Measurements from ENCODE around the gene ZNF263. TPM values are rescaled to one million over a fixed set of nuclear protein-coding genes. Genes with fewer than 3 reads are reported as not detected.
"Not testable (repeated sequence)": the region's sequence is repeated elsewhere in the genome, so short reads cannot be mapped to it uniquely, and the experiment has no call there.

The ZNF263 gene
- polyA plus RNA-seq, 1 donor = 28.4 TPM

- DNase-seq = no peak
Observed at GRCh38 chr16:3268294-3268693, 15.0 kb upstream of the ZNF263 start.

DNA sequence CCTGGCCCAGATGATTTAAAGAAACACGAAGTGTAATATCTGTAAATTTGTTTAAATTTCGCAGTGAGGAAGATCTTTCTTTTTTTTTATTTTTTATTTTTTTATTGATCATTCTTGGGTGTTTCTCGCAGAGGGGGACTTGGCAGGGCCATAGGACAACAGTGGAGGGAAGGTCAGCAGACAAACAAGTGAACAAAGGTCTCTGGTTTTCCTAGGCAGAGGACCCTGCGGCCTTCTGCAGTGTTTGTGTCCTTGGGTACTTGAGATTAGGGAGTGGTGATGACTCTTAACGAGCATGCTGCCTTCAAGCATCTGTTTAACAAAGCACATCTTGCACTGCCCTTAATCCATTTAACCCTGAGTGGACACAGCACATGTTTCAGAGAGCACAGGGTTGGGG lies 12.6 kb upstream of the ZNF263 start:
- DNase-seq = not testable (repeated sequence)

DNA sequence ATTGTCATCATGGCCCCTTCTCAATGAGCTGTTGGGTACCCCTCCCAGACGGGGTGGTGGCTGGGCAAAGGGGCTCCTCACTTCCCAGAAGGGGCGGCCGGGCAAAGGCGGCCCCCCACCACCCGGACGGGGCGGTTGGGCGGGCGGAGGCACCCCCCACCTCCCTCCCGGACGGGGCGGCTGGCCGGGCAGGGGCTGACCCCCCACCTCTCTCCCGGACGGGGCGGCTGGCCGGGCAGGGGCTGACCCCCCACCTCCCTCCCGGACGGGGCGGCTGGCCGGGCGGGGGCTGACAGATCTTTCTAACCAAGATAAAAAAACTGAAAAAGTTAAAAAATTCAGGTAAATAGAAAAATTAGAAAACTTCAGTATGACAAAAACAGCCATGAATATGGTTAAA lies 12.0 kb upstream of the ZNF263 start:
- DNase-seq = not testable (repeated sequence)

DNA sequence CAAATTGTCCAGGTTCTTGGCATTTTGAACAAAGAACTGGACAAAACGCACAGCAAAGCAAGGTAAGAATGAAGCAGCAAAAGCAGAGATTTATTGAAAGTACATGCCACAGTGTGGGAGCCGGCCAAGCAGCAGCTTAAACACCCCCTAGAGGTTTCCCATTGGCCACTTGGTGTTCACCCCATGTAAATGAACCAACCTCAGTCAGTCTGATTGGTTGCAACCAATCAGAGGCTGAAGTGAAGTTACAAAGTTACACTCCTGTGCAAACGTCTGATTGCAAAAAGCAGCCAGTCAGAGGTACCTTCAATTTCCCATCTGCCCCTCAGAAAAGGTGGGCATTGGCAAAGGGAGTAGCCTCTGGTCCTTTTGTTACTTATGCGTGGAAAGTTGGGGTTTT lies 8.8 kb upstream of the ZNF263 start:
- no peak for DNase-seq

DNA sequence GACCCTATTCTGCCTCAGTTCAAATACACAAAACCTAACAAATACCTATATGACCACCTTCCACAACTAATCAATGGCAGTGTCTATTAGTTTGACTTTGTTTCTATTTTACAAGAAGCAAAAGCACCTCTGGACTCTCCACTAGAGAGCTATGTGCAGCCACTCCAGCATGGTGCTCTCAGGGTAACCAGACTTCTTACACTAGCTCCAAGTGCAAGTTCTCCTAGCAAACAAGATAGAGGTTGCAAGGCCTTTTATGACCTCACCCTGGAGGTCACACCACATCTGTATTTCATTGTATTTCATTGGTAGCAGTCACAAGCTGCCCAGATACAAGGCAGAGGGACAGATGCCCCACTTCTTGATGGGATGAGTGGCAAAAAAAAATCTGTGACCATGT lies 8.3 kb upstream of the ZNF263 start:
- DNase-seq = no peak

DNA sequence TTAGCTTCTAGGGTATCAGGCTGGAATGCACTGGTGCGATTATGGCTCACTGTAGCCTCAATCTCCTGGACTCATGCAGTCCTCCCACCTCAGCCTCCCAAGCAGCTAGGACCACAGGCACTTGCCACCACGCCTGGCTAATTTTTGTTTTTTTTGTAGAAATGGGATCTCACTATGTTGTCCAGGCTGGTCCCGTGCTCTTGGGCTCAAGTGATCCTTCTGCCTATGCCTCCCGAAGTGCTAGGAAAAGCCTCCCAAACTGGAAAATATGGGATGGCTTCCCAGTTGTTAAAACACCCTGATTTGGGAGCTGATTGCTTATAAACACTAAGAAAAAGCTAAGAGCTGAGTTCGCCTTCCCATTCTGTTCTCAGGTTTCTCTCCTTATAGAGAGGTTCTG lies 6.6 kb upstream of the ZNF263 start:
- DNase-seq = no peak

DNA sequence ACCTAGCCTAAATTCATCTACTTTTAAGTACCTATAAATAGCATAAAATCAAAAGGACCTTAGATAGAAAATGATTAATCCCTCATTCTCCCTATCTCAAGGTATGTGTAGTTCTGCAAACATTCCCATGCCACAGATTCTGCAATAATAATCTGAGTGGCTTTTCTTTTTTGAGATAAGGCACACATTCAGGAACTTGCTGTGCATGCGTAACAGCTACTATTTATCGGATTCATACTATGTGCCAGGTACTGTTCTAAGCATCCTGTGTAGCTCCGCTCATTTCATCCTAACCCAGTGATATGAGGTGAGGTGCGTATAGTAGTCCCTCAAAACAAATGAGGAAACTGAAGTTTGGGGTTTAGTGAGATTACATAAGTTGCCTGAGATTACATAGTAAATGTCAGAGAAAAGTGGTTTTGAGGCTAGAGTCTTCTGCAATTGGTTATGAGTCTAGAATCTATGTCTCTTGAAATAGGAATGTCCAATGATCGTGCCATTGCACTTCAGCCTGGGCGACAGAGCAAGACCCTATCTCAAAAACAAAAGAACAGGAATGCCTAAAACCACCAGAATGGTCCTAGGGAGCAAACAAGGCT lies 2.0 kb upstream of the ZNF263 start:
- DNase-seq = no peak

- DNase-seq = no peak
Observed at GRCh38 chr16:3282103-3282729, 1.1 kb upstream of the ZNF263 start.

- DNase-seq = no peak
Observed at GRCh38 chr16:3283543-3284447, 504 bp downstream of the ZNF263 start.

DNA sequence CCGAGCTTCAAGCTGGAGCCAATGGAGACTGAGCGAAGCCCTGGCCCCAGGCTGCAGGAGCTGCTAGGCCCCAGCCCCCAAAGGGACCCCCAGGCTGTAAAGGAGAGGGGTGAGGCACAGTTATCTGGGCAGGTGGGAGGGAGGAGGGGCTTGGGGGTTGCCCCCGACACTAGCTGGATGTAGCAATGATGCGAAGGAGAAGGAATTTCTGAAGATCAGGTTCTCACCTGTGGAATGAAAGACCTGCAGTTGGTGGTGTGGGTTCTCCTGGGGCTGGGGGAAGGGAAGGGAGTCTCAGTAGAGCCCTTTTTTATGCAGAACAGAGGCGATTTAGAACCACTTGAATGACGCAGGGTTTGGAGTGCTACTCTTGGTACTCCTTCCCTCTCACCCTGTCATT lies 1.8 kb downstream of the ZNF263 start:
- no peak for DNase-seq

DNA sequence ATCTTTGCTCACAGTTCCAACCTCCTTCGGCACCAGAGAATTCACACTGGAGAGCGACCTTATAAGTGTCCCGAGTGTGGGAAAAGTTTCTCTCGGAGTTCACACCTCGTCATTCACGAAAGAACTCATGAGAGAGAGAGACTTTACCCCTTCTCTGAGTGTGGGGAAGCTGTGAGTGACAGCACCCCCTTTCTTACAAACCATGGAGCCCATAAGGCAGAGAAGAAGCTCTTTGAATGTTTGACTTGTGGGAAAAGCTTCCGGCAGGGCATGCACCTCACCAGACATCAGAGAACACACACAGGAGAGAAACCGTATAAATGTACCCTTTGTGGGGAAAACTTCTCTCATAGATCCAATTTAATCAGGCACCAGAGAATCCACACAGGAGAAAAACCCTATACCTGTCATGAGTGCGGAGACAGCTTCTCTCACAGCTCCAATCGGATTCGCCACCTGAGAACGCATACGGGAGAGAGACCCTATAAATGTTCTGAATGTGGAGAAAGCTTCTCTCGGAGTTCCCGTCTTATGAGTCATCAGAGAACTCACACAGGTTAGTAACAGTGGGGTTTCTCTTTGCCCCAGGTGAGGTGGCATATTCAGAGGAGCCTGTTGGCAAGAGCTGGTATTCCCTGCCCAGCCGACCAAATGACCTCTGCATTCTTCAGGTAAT lies 6.8 kb downstream of the ZNF263 start:
- no peak for DNase-seq

DNA sequence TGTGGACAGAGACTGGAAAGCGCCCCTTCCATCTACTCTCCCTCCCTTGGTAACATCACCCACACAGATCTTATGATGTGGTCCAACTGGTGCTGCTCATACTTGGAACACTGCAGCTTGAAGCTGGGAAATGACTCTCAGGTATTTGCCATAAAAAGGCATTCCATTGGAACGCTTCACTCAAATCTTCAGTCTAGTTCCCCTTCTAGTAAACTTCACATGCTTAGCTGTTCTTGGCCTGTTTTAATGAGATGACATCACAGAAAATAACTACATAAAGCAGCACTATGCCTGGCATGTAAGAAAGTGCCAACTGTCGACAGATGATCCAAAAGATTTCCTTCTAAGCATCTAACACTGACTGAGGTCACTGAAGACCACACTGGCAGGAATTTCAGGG lies 9.3 kb downstream of the ZNF263 start:
- no peak for DNase-seq

DNA sequence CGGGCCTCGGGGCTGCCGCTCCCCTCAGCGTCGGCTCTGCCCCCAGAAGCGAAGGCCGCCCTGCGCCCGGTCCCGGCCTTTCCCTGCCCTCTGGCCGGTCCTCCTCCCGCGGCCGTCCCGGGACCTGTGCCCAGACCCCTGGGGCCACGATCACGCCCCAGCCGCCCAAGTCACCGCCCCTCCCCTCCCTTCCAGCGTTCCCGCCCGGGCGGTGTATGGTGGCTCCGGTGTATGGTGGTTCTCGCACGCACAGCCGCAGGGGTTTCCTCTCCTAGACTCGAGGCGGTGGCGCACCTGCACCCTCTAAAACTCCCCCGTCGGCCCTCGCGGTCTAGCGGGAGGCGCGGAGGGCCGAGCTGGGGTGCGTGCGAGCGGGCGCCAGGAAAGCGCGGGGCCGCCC lies 11.9 kb downstream of the ZNF263 start:
- no peak for DNase-seq

GRCh38 chr16:3295783-3296182 lies 12.5 kb downstream of the ZNF263 start:
- no peak for DNase-seq

- DNase-seq = no peak
Observed at GRCh38 chr16:3304370-3304769, 21.1 kb downstream of the ZNF263 start.

DNA sequence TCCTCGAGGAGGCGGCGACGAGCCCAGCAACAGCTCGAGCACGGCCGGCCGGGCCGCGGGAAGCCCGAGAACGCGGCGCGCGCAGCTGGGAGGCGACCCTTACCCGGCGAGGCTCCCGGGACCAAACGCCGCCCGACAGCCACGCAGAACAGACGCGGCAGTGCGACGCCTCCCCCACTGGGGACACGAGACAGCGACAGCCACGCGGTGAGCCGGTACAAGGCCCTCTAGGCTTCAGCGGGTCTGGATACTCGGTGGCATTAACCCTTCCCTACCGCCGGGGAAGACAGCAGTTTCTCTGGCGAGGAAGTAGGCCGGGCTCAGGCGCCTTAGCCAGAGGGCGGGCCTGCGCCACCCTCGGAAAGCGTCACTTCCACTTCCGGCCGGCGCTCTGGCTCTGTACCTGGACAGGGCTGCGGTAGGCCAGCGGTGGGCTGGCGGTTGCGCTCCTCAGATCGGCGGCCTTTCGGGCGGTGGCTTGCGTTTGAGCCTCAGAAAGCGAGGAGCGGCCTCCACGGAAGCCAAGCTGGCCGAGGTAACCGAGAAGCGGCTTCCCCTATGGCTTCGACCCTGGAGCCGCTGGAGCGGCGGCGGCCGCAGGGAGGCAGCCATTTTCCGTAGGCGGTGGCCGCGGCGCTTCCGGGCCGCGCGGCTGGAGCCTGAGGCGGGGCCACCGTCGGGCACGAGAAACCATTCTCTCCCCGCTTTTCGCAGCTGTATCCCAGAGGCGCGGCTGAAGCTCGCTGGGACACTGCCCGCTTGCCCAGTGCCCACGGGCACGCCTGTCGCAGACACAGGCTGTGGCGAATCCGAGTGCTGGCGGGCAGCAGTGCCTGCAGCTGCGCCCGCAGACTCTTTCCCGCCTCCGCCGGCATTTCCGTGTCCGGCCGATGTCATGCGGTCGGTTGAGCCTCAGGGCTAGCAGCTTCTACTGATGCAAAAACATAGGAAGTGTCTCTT lies 22.1 kb downstream of the ZNF263 start, which contains the start of the genes TIGD7 and ZNF75A:
Gene TIGD7 (minus strand): TSS at position 322 of the 960 bp plus-strand sequence. CDS start 4,816 bp downstream, outside the sequence.
Gene ZNF75A (plus strand): TSS at position 389 of the 960 bp plus-strand sequence. CDS start 2,932 bp downstream, outside the sequence.
- DNase-seq = peak; percentile 92

DNA sequence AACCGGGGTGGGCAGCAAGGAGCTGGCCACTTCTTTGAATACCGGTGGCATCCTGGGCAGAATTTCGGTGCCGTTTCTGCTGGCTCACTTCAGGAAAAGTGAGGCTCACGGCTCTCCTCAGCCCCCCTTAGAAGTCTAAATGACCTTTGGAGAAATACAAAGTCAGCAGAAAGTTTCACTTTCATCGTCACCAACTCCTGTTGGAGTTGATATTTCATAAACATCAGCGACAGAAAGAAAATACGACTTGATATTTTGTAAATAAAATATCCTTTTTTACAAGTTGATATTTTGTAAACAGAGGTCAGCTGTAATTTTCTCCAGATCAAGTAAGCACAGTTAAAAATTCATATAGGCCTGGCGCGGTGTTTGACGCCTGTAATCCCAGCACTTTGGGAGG lies 22.8 kb downstream of the ZNF263 start:
- DNase-seq = no peak

DNA sequence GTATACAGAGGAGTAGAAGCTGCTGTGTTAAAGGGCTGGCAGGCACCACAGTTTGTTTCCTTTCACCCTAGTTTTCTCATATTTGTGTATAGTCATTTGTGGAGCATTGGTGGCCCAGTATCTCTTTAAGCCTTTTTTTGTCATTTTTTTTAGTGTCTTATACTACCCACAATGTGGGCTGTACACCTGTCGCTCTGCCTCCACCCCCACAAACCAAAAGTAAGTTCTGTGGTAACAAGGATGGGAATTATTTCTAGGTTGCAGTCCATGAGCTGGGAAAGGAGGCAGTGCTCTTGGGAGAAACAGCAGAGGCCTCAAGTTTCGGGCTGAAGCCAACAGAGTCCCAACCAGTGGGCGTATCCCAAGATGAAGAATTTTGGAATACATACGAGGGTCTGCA lies 28.2 kb downstream of the ZNF263 start:
- no peak for DNase-seq

DNA sequence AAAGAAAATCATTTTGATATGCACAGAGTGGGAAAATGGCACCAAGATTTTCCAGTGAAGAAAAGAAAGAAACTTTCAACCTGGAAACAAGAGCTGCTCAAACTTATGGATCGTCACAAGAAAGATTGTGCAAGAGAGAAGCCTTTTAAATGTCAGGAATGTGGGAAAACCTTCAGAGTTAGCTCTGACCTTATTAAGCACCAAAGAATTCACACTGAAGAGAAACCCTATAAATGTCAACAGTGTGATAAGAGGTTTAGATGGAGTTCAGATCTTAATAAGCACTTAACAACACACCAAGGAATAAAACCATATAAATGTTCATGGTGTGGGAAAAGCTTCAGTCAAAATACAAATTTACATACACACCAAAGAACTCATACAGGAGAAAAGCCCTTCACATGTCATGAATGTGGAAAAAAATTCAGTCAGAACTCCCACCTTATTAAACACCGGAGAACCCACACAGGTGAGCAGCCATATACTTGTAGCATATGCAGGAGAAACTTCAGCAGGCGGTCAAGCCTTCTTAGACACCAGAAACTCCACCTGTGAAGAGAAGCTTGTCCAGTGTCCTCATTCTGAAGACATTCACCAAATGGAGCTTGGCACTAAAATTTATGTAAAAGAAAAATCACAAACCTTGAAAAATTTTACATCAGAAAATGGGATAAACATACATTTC lies 34.2 kb downstream of the ZNF263 start:
- DNase-seq = no peak

DNA sequence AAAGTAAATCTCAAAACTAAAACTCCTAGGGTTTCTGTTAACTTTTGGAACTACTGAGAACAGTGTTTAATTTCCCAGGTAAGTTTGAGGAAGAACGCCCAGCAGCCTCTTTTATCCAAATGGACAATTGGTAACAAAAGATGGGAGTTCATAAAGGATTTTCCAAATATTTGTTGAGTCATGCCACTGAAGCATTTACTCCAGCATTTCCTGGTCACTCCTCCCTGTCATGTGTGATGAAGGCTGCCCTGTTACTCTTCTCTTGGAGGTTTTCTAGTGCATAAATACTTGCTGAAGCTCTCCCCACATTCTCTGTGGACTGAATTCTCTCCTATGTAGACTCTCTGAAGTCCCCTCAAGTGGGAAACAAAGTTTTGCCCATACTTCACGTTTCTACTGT lies 38.5 kb downstream of the ZNF263 start:
- DNase-seq = no peak

DNA sequence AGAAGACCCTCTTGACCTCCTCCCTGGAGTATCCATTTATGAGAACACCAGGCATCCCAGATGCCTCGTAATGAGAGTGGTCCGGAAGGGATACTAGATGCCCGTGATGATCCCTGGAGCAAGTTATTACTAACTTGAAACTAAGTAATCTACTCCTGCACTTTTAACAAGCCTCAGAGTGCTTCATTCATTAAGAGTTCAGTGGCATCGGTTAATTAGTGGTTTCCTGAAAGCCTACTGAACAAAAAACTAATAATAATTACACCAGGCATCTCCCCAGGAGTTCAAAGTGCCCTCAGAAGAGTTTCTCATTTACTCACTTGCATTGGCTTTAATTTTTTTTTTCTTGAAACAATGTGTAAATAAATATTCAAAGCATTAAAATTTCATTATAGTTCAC lies 44.2 kb downstream of the ZNF263 start:
- no peak for DNase-seq

Data from hindlimb muscle (tissue), 1 donor.